Activated T-cell treated with anti-CD3 and anti-CD28 coated beads for 4 hours (primary cell): ENCODE data around the gene CRYL1.
"Not testable (repeated sequence)": the region's sequence is repeated elsewhere in the genome, so short reads cannot be mapped to it uniquely, and the experiment has no call there.

ENCODE experiments used
- DNase-seq: peaks from one replicate; pipeline ENCODE4 v3.0.0-alpha.2; 2020

CRYL1 gene

DNA sequence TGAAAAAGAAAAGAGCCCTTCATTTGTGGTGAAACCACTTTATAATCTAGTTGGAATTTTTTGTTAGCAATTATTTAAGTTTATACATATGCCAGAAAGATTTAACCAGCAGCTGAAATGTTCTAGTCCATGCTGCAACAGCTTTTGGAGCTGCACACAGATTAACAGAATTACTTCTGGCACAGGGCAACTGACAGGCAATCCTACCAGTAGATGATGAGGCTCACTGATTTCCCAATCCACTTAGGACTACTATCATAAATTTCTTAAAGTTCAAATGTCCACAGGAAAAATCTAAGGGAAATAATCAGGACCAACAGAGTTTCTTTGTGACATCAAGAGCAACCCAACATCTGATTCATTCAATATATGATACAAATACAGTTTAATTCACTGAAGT, 78.8 kb downstream of the CRYL1 start:
- DNase-seq, result no peak

DNA sequence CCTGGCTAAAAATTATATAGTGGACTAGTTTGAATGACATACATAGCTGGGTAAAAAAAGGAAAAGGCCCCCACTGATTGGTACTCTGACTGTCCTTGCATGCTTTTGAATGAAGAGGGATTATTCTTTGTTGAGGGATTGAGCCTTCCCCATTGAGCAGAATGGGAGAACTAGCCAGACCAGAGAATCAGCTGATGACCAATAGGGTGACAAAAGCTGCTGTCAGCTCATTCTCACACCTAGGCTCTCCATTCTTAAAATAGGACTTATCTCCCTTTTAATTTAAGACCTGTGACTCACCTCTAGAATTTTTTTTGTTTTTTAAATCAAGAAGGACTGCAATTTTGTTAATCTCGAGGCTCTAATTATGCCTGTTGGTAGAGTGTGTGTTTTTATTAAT, 79.3 kb downstream of the CRYL1 start:
- DNase-seq, result no peak

- no peak for DNase-seq
Observed at GRCh38 chr13:20442798-20443381, 82.8 kb downstream of the CRYL1 start.

- no peak for DNase-seq
Observed at GRCh38 chr13:20442375-20442774, 83.3 kb downstream of the CRYL1 start.

DNA sequence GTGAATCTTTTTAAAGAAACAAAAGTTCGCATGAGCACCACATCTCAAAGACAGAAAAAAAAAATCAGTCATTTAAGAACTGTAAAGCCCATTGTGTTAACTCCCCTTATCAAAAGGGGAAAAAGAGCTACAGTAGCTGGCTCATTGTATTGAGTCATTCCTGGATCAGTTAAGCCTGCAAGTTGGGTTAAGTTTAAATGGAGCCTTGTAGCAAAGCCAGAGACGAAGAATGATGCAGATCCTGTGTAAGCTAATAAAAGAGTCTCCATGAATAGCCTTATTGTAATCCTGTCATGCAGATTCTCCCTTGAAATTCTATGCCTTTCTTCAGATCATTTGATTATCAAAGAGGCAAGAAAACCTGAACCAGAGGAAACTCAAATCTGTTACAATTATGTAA, 83.8 kb downstream of the CRYL1 start:
- no peak for DNase-seq

DNA sequence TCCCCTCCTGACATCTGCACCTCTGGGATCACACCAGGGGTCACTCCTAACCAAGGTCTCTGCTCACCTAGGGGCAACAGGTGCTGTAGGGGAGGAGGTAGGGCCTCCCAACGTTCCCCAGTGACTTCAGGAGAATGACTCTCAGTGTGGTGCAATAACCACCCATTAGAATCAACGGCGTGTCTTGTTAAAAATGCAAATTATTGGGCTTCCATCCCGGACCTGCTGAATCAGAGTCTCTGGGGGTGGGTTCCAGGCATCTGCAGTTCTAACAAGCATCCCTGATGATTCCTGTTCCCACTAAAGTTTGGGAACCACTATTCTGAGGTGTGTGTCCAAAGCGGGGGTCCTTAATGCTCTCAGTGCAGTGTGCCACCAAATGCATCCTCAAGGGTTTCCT, 84.6 kb downstream of the CRYL1 start:
- no peak for DNase-seq

DNA sequence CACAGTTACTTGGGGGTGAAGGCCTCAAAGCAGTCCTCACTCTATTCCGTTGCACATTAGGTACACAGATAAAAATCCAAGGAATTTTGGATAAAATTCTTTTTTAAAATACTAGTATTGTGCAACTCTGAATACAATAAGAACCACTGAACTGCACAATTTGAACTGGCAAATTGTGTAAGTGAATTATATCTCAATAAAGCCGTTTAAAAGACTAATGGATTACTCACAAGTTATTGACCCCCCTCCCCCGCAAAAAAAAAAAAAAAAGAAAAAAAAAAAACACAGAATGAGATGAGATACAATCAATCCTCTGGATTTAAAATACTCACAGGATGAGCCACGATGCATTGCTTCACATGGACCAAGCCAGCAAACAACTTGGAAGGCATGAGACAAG, 86.4 kb downstream of the CRYL1 start:
- no peak for DNase-seq

GRCh38 chr13:20438801-20439200, 86.9 kb downstream of the CRYL1 start:
- DNase-seq, result no peak

DNA sequence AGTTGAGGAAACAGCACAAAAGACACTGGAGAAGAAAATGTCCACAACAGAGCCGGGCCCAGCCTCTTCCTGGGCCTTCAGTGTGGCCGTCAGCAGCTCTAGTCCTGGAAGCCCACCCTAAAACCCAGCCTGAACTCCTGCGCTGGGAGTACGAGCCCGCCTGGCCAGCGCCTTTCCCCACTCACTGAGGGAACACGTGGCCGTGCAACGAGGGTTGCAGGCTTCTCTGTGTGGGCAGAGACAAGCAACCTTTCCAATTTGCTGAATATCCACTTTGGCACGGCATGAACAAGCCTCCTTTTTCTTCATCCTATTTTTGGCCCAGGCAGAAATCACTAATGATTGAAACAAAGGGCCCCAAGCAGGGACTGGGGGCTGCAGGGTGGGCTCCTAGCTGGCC, 89.2 kb downstream of the CRYL1 start:
- no peak for DNase-seq

DNA sequence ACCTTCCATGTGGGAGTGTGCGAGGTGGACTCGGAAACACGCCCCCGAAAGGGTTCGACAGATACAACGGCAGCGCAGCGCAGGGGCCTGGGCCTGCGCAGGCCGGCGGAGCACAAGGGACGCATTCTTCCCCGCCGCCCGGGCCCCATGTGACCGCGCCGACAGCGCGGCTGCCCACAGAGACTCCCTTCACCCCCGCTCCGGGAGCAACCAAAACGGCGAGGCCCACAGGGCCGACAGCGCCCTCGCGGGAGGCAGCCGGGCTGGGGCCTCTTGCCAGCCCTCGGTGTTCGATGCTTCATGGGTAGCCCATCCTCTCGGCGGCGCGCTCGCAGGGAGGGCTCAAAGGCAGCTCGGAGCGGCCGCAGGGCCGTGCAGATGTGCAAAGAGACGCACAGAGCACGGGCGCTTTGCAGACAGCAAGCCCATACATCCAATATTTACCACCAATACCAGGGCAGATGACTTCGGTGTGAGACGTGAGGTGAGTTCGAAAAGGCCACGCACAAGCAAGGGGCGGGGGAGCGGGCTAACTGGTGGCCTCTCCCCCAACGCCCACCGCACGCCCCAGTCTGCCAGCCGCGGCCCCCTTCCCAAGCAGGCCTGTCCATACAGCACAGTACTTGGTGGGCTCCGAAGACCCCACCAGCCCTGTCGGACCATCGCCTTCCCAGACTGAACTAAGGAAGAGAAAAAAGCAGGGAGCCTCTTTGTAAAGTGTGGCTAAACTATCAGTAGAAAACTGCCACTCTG, 89.9 kb downstream of the CRYL1 start:
- DNase-seq, result no peak

GRCh38 chr13:20434210-20434609, 91.4 kb downstream of the CRYL1 start:
- DNase-seq, result not testable (repeated sequence)

GRCh38 chr13:20431687-20432384, 93.8 kb downstream of the CRYL1 start:
- DNase-seq, result no peak

- DNase-seq, result no peak
Observed at GRCh38 chr13:20431080-20431479, 94.6 kb downstream of the CRYL1 start.

DNA sequence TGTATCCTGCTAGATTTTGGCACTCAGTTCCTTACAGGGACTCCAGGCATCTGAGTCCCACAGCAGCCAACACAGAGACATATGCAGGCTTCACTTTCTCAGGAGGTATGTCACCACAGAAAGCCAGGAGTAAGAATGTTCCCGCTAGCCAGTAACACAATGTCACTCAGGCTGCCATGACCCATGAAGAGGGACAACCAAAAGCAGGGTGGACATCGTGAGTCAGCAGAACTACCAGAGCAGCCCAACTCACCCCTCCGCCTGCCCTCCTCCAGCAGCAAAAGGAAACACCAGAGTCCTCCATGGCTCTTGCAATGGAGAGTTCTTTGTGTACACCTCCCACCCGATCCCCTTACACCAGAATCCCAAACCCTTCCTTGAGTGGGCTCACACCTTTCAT, 95.4 kb downstream of the CRYL1 start:
- no peak for DNase-seq

- DNase-seq, result no peak
Observed at GRCh38 chr13:20429682-20430081, 96.0 kb downstream of the CRYL1 start.

GRCh38 chr13:20428666-20429644, 96.7 kb downstream of the CRYL1 start:
- DNase-seq, result no peak

- DNase-seq, result no peak
Observed at GRCh38 chr13:20426766-20427448, 98.8 kb downstream of the CRYL1 start.

GRCh38 chr13:20425819-20426219, 99.8 kb downstream of the CRYL1 start:
- DNase-seq, result no peak

DNA sequence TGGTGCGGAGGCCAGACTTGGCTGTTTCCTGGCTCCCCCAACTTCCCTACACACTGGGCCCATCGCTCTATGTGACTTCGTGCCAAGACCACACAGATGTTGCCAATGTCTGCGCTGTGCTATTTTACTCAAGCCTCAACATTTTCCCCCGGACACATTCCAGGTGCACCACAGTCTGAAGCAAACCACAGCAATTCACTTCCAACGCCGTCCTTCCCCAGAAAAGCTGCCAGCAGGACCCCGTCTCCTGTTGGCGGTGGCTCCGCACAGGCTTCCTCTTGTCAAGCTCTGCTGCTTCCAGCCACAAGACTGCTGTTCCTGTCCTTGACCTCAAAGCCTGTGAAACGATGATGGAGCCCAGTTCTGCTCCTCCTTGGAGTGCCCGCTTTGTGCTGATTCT, 100.7 kb downstream of the CRYL1 start:
- DNase-seq, result no peak

GRCh38 chr13:20424559-20424852, 101.2 kb downstream of the CRYL1 start:
- no peak for DNase-seq

DNA sequence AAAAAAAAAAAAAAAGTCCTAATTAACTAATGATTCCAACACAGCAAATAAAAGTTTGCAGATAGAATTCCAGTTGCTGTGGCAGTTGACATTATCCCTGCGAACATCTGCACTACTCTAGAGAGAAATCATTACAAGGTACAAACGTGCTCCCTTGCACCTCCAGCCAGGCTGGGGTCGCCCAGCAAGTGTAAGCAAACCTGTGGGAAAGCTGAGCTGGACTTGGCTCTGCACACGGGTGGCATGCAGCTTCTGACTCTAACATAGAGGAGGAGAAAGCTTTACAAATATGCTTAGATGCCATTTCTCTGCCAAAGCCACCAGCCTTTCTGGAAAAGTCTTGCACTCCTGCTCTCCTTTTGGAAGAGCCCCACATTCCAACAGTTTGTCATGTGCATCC, 103.3 kb downstream of the CRYL1 start:
- no peak for DNase-seq

GRCh38 chr13:20420938-20421337, 104.7 kb downstream of the CRYL1 start:
- no peak for DNase-seq

DNA sequence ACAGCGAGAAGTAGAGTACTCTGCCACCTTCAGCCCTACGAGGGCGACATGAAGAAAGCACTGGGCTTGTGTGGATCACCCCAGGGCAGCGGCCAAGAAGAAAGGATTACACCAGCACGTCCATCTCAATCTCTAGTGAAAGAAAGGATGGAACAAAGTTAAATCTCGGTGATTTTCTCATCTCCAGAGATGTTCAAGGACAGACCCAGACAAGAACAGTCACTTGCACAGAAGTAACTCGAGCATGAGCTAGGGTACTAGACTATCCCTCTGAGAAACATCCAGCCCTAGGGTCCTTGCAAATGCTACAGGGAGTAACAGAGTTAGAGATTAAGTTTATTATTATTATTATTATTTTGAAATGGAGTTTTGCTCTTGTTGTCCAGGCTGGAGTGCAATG, 106.7 kb downstream of the CRYL1 start:
- DNase-seq, result no peak
